ENCODE data around the gene KRTAP1-5. TPM values are rescaled to one million over a fixed set of nuclear protein-coding genes. Genes with fewer than 3 reads are reported as not detected.

Gene KRTAP1-5
- total RNA-seq (ENCODE audit: low replicate concordance), result not detected in 2 replicates

GRCh38 chr17:41026715-41027471 lies at the start of gene KRTAP1-5:
Gene KRTAP1-5 (minus strand): TSS chr17:41027208. CDS start chr17:41027155, 53 bp downstream.
- no peak for DNase-seq (ENCODE audit: low spot score)

GRCh38 chr17:41076788-41077187 lies 49.8 kb upstream of the KRTAP1-5 start:
- no peak overlapping the region for H3K9ac ChIP-seq

More at GRCh38 chr17:41026715-41027471, at the start of gene KRTAP1-5:
- H3K27ac ChIP-seq, result no peak within 1 kb of the TSS
- no peaks in the 10 kb centered on the region for H4K20me1 ChIP-seq (ENCODE audit: low read depth)
- no peaks in the 10 kb centered on the region for H3F3A ChIP-seq (ENCODE audit: low read depth)
- Mint-ChIP-seq H3K4me1 (no peaks in the 10 kb centered on the region), H3K36me3 (no peaks in the 10 kb centered on the region), H3K9me3 (no peaks in the 10 kb centered on the region), H3K27me3 (ENCODE audit: insufficient read depth, low read depth) (no peaks in the 10 kb centered on the region), H3K27ac (no peak within 1 kb of the TSS), H3K4me3 (no peak within 1 kb of the TSS)
- no peak within 1 kb of the TSS for H3K4me2 ChIP-seq
- no peaks in the 10 kb centered on the region for H3K79me2 ChIP-seq (ENCODE audit: low read depth)
- H3K4me1 ChIP-seq, result no peaks in the 10 kb centered on the region
- H3K9me3 ChIP-seq (ENCODE audit: low read depth), result no peaks in the 10 kb centered on the region
- TF ChIP-seq EZH2 (IDR thresholded peaks at IDR 0.05), result no peak
- TF ChIP-seq EZH2phosphoT487 (IDR thresholded peaks at IDR 0.05), result no peak
- TF ChIP-seq CTCF (IDR thresholded peaks at IDR 0.05), result no peak
- H2AFZ ChIP-seq (replicated peaks), result no peak within 1 kb of the TSS
- H3K9ac ChIP-seq, result no peak within 1 kb of the TSS
- H3K27me3 ChIP-seq, result no peaks in the 10 kb centered on the region
- H3K4me3 ChIP-seq, result no peak within 1 kb of the TSS
- no peaks in the 10 kb centered on the region for H3K36me3 ChIP-seq

GRCh38 chr17:41073676-41074075 lies 46.7 kb upstream of the KRTAP1-5 start:
- Mint-ChIP-seq H3K9me3 (no peaks in the 10 kb centered on the region), H3K4me1 (no peaks in the 10 kb centered on the region), H3K36me3 (no peaks in the 10 kb centered on the region), H3K27ac (no peak overlapping the region), H3K4me3 (no peak overlapping the region), H3K27me3 (ENCODE audit: insufficient read depth, low read depth) (no peaks in the 10 kb centered on the region)
- H4K20me1 ChIP-seq (ENCODE audit: low read depth), result no peaks in the 10 kb centered on the region
- no peak overlapping the region for H3K4me2 ChIP-seq
- no peaks in the 10 kb centered on the region for H3K27me3 ChIP-seq
- no peak overlapping the region for H3K27ac ChIP-seq
- DNase-seq (ENCODE audit: low spot score), result no peak
- no peak overlapping the region for H3K9ac ChIP-seq
- no peak overlapping the region for H3K4me3 ChIP-seq
- no peak for TF ChIP-seq EZH2 (IDR thresholded peaks at IDR 0.05)
- TF ChIP-seq EZH2phosphoT487 (IDR thresholded peaks at IDR 0.05), result no peak
- TF ChIP-seq CTCF (IDR thresholded peaks at IDR 0.05), result no peak
- H3K4me1 ChIP-seq, result no peaks in the 10 kb centered on the region
- no peaks in the 10 kb centered on the region for H3F3A ChIP-seq (ENCODE audit: low read depth)
- H2AFZ ChIP-seq (replicated peaks), result no peak overlapping the region
- H3K79me2 ChIP-seq (ENCODE audit: low read depth), result no peaks in the 10 kb centered on the region
- H3K9me3 ChIP-seq (ENCODE audit: low read depth), result no peaks in the 10 kb centered on the region
- H3K36me3 ChIP-seq, result no peaks in the 10 kb centered on the region

More at GRCh38 chr17:41076788-41077187, 49.8 kb upstream of the KRTAP1-5 start:
- H3K36me3 Mint-ChIP-seq, result no peaks in the 10 kb centered on the region
- Histone ChIP-seq H4K20me1 (ENCODE audit: low read depth) (no peaks in the 10 kb centered on the region), H2AFZ (replicated peaks) (no peak overlapping the region), H3K79me2 (ENCODE audit: low read depth) (no peaks in the 10 kb centered on the region), H3K4me3 (no peak overlapping the region), H3F3A (ENCODE audit: low read depth) (no peaks in the 10 kb centered on the region), H3K36me3 (no peaks in the 10 kb centered on the region), H3K27ac (no peak overlapping the region), H3K4me2 (no peak overlapping the region), H3K4me1 (no peaks in the 10 kb centered on the region), H3K9me3 (ENCODE audit: low read depth) (no peaks in the 10 kb centered on the region), H3K27me3 (no peaks in the 10 kb centered on the region)
- H3K4me3 Mint-ChIP-seq, result no peak overlapping the region
- H3K4me1 Mint-ChIP-seq, result no peaks in the 10 kb centered on the region
- no peak for DNase-seq (ENCODE audit: low spot score)
- H3K9me3 Mint-ChIP-seq, result no peaks in the 10 kb centered on the region
- H3K27ac Mint-ChIP-seq, result no peak overlapping the region
- TF ChIP-seq EZH2 (IDR thresholded peaks at IDR 0.05), result no peak
- no peak for TF ChIP-seq CTCF (IDR thresholded peaks at IDR 0.05)
- no peak for TF ChIP-seq EZH2phosphoT487 (IDR thresholded peaks at IDR 0.05)
- no peaks in the 10 kb centered on the region for H3K27me3 Mint-ChIP-seq (ENCODE audit: insufficient read depth, low read depth)

Data from neural progenitor cell (in vitro differentiated cells).